ENCODE results near the gene CDC16.
"Not testable (repeated sequence)": the region's sequence is repeated elsewhere in the genome, so short reads cannot be mapped to it uniquely, and the experiment has no call there.

The CDC16 gene

DNA sequence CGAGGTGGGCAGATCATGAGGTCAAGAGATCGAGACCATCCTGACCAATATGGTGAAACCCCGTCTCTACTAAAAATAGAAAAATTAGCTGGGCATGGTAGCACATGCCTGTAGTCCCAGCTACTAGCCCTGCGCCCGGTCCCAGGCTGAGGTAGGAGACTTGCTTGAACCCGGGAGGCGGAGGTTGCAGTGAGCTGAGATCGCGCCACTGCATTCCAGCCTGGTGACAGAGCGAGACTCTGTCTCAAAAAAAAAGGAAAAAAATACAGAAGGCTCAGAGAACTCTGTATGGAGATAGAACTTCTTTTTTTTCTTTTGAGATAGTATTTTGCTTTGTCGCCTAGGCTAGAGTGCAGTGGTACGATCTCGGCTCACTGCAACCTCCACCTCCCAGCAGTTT, 29.6 kb downstream of the CDC16 start:
- DNase-seq (ENCODE audit: low spot score): not testable (repeated sequence)

DNA sequence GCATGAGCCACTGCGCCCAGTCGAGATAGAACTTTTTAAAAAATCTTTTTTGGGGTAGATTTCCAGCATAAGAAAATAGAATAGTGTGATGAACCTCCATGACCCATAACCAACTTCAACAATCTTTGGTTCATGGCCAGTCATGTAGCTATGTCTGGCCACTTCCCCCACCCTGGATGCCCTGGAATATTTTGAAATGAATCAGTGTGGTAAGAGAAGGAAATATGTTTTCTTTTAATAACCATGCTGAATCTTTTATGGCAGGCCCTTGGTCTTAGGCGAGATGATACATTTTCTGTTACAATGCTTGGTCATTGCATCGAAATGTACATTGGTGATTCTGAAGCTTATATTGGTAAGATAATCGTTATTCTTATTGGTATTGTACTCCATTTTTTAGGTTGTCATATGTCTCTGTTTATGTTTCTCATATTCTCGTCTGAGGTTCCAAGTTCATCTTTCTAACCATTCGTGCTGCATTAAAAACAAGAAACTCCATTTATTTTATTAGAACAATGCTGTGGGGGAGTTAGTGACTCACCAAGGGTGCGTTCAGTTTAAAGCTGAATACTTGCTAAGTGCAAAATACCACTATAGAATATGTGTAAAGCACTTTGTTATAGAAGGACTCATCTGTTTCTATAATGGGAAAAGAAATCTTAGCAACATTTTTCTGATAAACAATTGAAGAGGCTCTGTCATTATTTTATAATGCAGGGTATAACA, 30.4 kb downstream of the CDC16 start:
- no peak for DNase-seq (ENCODE audit: low spot score)

DNA sequence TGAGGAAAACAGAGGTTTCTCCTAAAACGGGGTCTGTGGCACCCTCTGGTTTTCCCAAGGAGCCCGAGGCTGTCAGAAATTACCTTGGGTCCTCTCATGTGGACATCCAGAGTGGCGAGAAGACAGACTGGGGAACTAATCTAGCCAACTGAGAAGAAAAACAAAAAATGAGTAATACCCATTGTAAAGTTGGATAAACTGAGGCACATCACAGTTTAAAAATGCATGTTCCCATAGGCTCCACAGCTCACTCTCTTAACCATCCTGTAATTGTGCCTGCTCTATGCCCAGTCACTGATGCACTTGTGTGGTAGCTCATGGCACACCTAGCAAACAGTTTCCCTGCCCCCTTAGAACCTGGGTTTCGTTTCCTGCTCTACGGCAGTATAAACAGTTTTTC, 31.5 kb downstream of the CDC16 start:
- DNase-seq (ENCODE audit: low spot score): no peak

DNA sequence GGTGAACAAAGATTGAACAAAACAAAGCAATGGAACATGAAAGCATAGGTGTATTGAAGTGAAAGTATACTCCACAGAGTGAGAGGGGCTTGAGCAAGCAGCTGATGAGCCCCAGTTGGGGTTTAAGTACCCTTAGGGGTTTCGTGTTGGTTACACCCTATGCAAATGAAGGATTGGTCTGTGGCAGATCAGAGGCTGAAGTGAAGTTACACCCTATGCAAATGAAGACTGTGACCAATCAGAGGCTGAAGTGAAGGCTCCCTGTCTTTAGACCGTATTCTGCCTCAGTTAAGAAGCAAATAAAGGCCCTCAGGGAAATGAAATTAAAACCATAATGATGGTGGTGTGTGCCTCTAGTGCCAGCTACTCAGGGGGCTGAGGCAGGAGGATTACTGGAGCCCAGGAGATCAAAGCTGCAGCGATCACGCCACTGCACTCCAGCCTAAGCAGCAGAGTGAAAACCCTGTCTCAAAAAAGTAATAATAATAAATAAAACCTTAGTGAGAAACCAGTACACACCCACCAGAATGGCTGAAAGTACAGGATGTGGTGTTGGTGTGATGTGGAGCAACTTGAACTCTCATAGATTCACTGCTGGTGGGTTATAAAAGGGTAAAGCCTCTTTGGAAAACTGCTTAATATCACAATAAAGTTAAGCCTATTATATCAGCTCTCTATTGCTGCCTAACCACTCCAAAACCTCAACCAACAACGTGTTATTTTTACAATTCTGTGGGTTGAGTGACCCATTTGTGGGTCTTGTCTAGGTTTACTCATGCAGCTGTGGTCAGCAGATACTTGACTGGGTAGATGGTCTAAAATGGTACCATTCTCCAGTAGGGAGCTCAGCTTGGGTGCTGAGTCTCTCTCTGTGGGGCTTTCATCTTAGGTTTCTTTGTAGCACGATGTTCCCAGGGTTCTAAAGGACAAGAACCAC, 33.9 kb downstream of the CDC16 start:
- no peak for DNase-seq (ENCODE audit: low spot score)

DNA sequence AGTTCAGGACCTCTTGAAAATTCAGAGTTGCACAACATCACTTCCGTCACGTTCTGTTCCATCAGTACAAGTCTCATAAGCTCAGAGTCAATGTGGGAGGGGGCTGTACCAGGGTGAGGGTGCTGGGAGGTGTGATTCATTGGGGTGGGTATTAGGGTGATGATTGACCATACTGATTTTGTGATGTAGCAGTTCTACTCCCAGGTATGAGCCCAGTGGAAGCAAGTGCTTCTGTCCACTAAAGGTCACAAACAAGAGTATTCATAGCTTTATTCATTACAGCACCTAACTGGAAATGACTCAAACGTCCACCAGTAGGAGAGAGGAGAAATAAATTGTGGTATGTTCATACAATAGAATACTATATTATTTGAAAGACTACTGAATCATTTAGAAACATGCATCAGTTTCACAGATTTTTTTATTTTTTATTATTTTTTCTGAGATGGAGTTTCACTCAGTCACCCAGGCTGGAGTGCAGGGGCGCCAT, 34.6 kb downstream of the CDC16 start:
- no peak for DNase-seq (ENCODE audit: low spot score)

DNA sequence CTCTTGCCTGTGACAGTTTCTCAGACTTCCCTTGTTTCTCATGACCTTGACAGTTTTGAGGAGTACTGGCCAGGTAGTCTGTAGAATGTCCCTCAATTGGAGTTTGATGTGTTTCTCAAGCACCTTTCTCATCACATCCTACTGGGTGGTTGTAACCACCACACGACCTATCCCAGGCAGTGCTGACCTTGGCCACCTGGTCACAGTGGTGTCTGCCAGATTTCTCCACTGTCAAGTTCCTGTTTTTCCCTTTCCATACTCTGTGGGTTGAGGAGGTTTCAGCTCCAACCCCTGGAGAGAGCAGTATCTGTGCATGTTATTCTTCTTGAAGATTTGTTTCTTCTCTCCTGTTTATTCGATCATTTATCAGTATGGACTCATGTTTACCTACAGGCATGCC, 38.3 kb downstream of the CDC16 start:
- no peak for DNase-seq (ENCODE audit: low spot score)

DNA sequence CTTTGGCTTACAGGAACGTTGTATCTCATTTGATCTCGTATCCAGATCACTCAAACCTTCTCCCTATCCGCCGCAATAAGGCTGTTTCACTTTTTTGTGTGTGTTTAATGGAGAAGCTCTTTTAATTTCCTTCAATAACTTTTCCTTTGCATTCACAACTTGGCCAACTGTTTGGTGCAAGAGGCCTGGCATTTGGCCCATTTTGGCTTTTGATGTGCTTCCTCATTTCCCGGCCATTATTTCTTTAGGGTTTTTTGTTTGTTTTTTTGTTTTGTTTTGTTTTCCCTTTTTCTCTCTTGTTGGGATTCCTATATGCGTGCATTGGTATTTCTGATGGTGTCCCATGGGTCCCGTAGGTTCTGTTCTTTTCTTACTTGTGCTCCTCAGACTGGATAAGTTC, 40.6 kb downstream of the CDC16 start:
- no peak for DNase-seq (ENCODE audit: low spot score)

DNA sequence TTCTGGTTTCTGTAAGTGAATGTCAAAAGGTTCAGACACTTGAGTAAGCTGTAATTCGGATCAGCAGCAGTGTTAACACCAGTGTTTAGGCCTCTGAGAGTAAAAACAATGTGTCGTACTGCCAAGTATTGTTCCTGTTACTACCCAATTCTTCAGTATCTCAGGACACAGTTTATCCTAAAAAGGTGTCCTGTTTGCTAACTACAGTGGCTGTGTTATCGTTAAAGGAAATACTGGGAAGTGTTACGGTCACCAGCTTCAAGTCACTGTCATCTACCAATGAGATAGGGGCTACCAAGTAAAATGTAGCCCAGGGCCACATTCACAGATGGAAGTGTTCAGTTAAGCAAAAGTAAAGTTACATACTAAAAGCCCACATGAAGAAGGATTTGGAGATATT, 44.4 kb downstream of the CDC16 start:
- no peak for DNase-seq (ENCODE audit: low spot score)

DNA sequence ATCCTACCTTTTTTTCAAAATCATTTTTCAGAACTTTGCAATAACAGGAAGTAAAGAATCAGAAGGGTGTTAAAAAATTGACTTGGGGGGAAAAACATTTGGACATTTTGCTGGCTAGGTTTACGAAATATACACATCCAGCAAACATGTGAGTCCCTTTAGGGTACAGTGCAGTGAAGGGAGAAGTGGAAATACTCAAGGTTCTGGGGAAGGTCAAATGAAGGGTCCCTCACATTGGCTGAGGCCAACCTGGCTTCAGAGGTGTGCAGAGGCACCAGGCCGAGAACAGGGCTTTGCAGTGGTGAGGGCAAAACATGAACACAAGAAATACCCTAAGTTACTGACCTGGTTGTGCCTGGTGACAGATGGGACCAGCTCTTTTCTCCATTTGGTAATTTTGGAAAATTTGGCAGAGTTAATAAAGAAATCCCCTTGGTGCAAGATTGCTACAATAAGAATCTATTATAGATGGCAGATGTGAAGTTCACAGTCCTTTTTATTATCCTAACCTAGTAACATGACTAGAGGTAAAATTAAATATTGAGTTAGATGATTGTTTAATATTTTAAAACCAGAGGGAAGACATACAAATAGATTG, 45.2 kb downstream of the CDC16 start:
- no peak for DNase-seq (ENCODE audit: low spot score)

DNA sequence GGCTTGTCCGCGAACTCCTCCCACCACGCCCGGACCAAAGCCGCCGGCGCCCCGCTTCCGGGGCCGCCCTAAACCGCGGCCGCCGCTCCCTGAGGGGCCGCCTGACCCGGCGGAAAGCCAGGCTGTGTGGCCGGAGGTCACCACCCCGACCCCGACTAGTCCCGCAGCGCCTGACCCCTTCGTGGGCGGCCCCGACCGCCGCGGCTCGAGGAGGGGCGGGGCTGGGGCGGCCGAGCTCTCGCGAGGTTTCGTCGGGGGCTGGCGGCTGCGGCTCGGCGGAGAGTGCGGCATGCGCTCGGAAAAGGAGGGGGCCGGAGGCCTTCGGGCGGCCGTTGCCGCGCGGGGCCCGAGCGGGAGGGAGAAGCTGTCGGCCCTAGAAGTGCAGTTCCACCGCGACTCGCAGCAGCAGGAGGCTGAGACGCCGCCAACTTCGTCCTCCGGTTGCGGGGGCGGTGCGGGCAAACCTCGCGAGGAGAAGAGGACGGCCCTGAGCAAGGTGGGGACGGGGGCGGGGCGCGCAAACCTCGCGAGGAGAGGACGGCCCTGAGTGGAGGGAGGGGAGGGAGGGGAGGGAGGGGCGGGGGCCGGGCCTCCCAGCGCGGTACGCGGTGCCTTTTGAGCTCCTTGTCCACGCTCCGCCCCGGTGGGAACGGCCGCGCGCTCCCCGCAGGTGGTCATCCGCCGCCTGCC, 46.8 kb downstream of the CDC16 start, which contains the start of gene UPF3A:
UPF3A (plus strand) TSS at position 251 of the 690 bp plus-strand sequence; CDS start at position 290, 39 bp downstream.
- DNase-seq (ENCODE audit: low spot score): peak; percentile 57

DNA sequence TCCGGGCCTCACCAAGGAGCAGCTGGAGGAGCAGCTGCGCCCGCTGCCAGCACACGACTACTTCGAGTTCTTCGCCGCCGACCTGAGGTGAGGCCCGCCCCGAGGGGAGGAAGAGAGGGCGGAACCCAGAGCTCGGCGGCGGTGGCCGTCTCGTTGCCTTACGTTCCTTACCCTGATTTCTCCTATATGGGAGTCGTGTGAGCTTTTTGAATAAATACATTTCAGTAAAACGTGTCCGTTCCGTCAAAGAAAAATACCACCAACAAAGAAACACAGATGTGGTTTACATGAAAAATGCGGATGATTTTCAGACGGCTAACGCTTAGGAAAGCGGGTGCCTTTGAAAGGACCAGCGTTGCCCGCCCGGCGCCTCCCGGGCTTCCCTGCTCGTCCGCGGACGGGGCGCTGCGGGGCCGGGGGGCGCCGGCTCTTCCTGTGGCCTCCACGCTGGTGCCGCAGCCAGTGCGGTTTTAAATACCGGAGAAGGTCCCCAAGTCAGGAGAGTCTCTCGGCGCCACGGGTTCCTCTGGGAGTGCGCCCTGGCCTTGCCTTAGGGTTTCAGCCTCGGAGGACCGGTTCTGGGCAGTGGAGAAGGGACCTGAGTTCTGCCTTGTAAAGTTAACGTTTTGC, 47.5 kb downstream of the CDC16 start:
- DNase-seq (ENCODE audit: low spot score): peak; percentile 27

DNA sequence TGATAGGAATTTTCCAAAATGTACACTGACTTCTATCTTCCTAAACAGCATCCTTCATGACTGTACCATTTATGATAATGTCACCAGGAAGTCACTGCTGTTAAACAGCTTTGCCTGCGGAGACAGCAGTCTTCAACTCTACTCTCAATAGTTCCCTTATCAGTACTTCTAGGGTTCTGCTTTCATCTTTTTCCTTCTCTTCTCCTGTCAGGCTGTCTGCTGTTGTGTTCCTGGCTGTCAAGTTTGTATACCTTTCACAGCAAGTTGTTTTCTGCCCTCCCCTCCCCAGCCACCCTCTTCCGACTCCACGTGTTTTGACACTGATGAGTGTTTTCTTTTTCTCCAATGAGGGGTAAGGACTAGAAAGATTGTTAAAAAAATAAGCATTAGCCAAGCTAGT, 48.9 kb downstream of the CDC16 start:
- no peak for DNase-seq (ENCODE audit: low spot score)

DNA sequence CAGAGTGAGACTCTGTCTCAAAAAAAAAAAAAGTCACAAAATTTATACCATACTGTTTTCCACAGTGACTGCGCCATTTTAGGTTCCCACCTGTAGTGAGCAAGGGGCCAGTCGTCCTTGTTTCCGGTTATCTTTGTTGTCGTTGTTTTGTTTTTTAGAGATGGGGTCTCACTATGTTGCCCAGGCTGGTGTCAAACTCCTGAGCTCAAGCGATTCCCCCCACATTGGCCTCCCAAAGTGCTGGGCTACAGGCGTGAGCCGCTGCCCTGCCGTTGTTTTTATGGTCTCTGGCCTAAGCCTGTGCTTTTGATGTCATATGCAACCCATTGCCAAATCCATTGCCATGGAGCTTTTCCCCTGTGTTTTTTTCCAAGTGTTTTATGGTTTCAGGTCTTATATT, 50.0 kb downstream of the CDC16 start:
- no peak for DNase-seq (ENCODE audit: low spot score)

DNA sequence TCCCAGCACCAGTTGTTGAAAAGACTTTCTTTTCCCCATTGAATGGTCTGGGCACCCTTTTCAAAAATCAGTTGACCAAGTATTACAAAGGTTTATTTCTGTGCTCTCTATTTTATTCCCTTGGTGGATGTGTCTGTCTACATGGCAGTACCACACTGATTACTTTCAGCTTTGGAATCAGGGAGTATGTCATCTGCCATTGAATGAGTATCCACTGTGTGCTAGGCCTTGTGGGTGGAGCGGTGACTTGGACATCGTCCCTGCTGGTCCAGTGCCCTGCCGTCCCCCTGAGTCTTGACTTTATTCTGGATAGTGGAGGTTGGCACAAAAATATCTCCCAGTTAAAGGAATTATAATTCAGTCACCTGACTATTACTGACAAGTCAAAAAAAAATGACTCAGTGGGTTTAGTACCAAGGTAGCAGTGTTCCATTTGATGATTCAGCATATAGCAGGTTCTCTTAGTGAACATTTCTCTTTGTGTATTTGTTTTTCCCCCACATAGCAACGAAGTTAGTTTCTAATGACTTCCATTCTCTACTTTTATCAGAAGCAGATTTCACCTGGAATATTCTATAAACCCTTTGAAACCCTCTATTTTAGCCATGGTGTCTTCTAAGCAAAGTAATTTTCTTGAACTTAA, 50.6 kb downstream of the CDC16 start:
- no peak for DNase-seq (ENCODE audit: low spot score)

DNA sequence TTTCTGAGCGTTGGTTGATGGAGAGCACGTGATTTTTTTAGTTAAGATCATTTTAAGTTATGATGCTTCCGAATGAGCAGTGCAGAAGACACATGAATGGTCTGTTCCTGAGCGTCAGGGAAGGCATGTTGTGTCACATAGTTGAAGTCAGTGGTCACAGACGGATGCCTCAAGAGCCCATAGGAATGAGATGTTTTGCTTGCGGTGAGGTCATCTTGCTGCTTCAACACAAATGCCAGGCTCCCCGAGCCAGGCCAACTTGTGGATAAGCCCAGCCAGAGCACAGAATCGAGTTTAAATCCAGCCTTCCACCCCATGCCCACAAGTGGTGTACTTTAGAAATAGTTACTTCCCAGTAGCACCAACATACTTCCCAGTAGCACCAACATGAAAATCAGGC, 52.1 kb downstream of the CDC16 start:
- no peak for DNase-seq (ENCODE audit: low spot score)

DNA sequence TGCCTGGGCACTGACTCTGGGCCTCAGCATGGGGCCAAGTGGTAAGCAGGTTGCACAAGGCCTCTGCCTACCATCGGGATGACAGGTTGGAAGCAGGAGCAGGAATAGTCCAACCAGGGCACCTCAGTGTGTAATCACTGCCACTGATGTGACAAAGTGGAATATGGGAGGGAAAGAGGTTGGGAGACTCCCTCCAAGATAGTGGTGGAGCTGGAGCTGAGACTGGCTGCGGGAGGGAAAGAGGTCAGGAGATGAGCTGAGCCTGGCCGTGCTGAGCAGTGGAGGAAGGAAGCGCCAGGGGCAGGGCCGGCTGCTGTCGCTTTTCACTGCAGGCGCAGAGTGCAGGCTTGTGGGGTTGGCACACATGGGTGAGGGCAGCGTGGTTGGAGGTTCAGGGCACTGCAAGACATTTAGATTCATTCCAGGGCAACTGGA, 53.5 kb downstream of the CDC16 start:
- no peak for DNase-seq (ENCODE audit: low spot score)

DNA sequence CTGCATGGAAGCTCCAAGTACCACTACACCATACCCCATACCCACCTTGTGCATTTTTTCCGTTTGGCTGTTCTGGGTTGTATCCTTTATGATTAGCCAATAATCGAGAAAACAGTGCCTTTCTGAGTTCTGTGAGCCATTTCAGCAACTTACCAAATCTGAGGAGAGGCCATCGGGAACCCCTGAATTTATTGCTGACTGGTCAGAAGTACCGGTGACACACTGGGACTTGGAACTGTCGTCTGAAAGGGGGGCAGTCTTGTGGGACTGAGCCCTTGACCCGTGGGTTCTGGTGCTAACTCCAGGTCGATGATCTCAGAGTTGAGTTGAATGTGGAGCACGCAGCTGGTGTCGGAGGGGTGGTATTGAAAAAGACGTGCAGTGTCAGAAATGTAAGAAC, 61.8 kb downstream of the CDC16 start:
- no peak for DNase-seq (ENCODE audit: low spot score)

DNA sequence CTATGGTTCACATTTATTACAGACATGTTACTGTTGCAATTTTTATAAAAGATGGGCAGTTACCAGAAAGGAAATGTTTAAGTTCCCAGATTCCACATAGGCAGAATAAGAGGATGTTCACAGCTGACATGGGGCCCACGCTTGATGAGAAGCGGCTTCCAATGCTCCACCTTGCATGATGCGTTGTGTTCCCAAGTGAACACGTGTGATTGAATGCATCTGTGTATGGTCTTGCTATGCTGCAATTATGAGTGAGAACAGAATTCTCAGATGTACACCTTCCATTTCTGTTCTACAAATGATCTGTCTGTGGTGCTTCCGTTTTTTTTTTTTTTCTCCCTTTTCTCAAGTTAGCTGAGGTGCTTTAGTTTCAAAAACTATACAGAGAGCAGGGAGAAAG, 62.2 kb downstream of the CDC16 start:
- DNase-seq (ENCODE audit: low spot score): no peak

DNA sequence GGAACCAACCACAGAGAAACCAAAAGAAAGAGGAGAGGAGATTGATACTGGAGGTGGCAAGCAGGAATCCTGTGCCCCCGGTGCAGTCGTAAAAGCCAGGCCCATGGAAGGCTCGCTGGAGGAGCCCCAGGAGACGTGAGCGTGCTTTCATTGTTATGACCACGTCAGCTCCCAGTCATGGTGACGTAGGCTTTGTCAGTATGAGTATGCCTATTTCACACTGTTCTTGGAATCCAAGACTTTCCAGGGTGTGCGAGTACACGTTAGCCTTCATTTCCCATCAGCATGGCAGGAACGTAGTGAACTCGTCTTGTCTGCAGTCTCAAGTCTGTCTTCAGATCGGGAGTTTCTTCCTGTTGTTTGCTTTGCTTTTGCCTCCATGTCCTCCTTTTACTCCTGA, 64.2 kb downstream of the CDC16 start:
- DNase-seq (ENCODE audit: low spot score): no peak

DNA sequence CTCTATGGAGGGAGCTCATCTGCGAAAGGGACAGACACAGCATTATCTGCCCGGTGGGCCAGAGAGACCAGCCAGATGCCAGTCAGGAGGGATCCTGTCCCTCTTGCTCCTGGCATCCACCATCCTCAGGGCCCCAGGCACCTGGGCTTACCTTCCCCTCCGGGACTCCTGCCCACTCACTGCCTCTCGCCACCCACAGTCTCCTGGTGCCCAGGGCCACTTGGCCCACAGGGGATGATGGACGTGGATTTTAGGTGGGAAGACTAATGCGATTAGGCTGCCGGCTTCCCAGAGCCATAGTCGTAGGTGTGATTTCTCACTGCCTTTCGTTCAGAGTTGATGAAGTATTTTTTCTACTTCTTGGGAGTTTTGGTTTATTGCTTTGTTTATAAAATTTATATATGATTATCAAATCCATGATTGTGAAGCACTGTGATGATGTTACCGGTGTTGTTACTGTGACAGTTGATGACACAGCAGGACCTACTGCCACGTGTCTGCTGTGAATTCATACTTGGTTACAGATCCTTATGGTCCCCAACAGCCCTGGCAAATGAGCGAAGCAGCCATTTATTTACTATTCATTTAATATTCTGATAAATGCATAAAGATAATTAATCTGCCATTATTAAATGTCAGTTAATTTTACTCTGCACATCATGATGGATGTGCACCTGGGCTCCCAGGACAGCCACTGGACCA, 65.1 kb downstream of the CDC16 start:
- DNase-seq (ENCODE audit: low spot score): no peak
